Measurements from ENCODE around the gene SYT9.

SYT9 gene

DNA sequence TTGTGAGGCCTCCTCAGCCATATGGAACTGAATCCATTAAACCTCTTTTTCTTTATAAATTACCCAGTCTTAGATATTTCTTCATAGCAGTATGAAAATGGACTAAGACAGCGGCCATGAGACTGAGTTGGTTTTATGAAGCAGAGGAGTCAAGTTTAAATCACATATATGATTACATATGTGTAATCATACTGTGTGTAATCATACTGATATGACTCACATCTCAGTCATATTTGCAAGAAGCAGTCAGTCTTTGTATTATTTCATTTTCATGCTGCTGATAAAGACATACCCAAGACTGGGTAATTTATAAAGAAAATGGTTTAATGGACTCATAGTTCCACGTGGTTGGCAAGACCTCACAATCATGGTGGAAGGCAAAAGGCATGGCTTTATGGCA, 89.8 kb downstream of the SYT9 start:
- H3K27ac ChIP-seq (ENCODE audit: low read length), result no peak overlapping the region
- no peaks in the 10 kb centered on the region for H3K36me3 ChIP-seq (replicated peaks; ENCODE audit: low read depth, low read length)
- no peak overlapping the region for H3K9ac ChIP-seq (ENCODE audit: low read length)
- H3K4me3 ChIP-seq (ENCODE audit: low read length), result no peak overlapping the region
- no peaks in the 10 kb centered on the region for H3K4me1 ChIP-seq (ENCODE audit: low read length)
- no peak overlapping the region for H3K4me2 ChIP-seq (ENCODE audit: low read length)
- no peaks in the 10 kb centered on the region for H3K79me2 ChIP-seq (ENCODE audit: low read length)
- no peaks in the 10 kb centered on the region for H4K20me1 ChIP-seq (ENCODE audit: insufficient read depth, low read length)
- H3K9me3 ChIP-seq (ENCODE audit: insufficient read depth, low read length), result no peaks in the 10 kb centered on the region
- no peak overlapping the region for H2AFZ ChIP-seq (ENCODE audit: low read depth, low read length)
- TF ChIP-seq EZH2phosphoT487 (IDR thresholded peaks at IDR 0.05; ENCODE audit: low read depth) (no peak), CTCF (IDR thresholded peaks at IDR 0.05; ENCODE audit: low read depth, low read length) (no peak)
- peaks cover 3% of the 10 kb centered on the region; the same call in 1 of the 2 replicates for H3K27me3 ChIP-seq (ENCODE audit: low read depth, low read length)

GRCh38 chr11:7347611-7348431, 96.1 kb downstream of the SYT9 start:
- Histone ChIP-seq H3K36me3 (replicated peaks; ENCODE audit: low read depth, low read length) (no peaks in the 10 kb centered on the region), H3K79me2 (ENCODE audit: low read length) (no peaks in the 10 kb centered on the region), H3K4me2 (ENCODE audit: low read length) (no peak overlapping the region), H3K27ac (ENCODE audit: low read length) (no peak overlapping the region), H3K4me3 (ENCODE audit: low read length) (no peak overlapping the region), H3K9me3 (ENCODE audit: insufficient read depth, low read length) (no peaks in the 10 kb centered on the region), H4K20me1 (ENCODE audit: insufficient read depth, low read length) (no peaks in the 10 kb centered on the region), H3K27me3 (ENCODE audit: low read depth, low read length) (peaks cover 6% of the 10 kb centered on the region; the same call in 1 of the 2 replicates), H2AFZ (ENCODE audit: low read depth, low read length) (no peak overlapping the region), H3K9ac (ENCODE audit: low read length) (no peak overlapping the region), H3K4me1 (ENCODE audit: low read length) (no peaks in the 10 kb centered on the region)
- TF ChIP-seq EZH2phosphoT487 (IDR thresholded peaks at IDR 0.05; ENCODE audit: low read depth), result no peak
- TF ChIP-seq CTCF (IDR thresholded peaks at IDR 0.05; ENCODE audit: low read depth, low read length), result no peak

- H3K79me2 ChIP-seq (ENCODE audit: low read length), result no peaks in the 10 kb centered on the region
- no peak overlapping the region for H2AFZ ChIP-seq (ENCODE audit: low read depth, low read length)
- H3K9me3 ChIP-seq (ENCODE audit: insufficient read depth, low read length), result no peaks in the 10 kb centered on the region
- H3K4me2 ChIP-seq (ENCODE audit: low read length), result no peak overlapping the region
- no peaks in the 10 kb centered on the region for H3K36me3 ChIP-seq (replicated peaks; ENCODE audit: low read depth, low read length)
- H3K27ac ChIP-seq (ENCODE audit: low read length), result no peak overlapping the region
- TF ChIP-seq CTCF (IDR thresholded peaks at IDR 0.05; ENCODE audit: low read depth, low read length), result no peak
- no peak for TF ChIP-seq EZH2phosphoT487 (IDR thresholded peaks at IDR 0.05; ENCODE audit: low read depth)
- peaks cover 6% of the 10 kb centered on the region; the same call in 1 of the 2 replicates for H3K27me3 ChIP-seq (ENCODE audit: low read depth, low read length)
- H3K4me3 ChIP-seq (ENCODE audit: low read length), result no peak overlapping the region
- peaks cover 4% of the 10 kb centered on the region for H3K4me1 ChIP-seq (ENCODE audit: low read length)
- H3K9ac ChIP-seq (ENCODE audit: low read length), result no peak overlapping the region
- H4K20me1 ChIP-seq (ENCODE audit: insufficient read depth, low read length), result no peaks in the 10 kb centered on the region
Measured at GRCh38 chr11:7348432-7349304, 97.0 kb downstream of the SYT9 start.

DNA sequence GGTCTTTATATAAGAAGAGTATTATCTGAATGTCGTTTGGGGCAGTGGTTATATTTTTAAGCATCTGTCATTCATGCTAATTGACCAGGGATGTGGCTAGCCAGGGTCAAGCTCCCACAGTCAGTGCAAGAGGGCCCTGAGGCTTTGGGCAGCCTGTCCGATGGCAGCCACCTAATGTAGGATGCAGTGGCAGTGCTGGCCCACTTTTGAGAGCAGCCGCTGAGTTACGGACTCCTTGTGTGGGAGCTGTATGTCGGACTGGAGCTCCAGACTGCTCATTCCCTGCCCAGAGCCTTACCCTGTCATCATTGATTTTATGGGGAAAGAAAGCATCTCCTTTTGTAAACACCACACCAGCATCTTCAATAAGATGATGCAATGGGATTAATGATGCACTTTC, 99.5 kb downstream of the SYT9 start:
- no peak overlapping the region for H2AFZ ChIP-seq (ENCODE audit: low read depth, low read length)
- H3K9ac ChIP-seq (ENCODE audit: low read length), result no peak overlapping the region
- H3K4me3 ChIP-seq (ENCODE audit: low read length), result no peak overlapping the region
- H3K27me3 ChIP-seq (ENCODE audit: low read depth, low read length), result peaks cover 3% of the 10 kb centered on the region; the same call in 1 of the 2 replicates
- H4K20me1 ChIP-seq (ENCODE audit: insufficient read depth, low read length), result no peaks in the 10 kb centered on the region
- H3K9me3 ChIP-seq (ENCODE audit: insufficient read depth, low read length), result no peaks in the 10 kb centered on the region
- no peaks in the 10 kb centered on the region for H3K36me3 ChIP-seq (replicated peaks; ENCODE audit: low read depth, low read length)
- no peaks in the 10 kb centered on the region for H3K79me2 ChIP-seq (ENCODE audit: low read length)
- no peak overlapping the region for H3K4me2 ChIP-seq (ENCODE audit: low read length)
- peaks cover 4% of the 10 kb centered on the region for H3K4me1 ChIP-seq (ENCODE audit: low read length)
- TF ChIP-seq CTCF (IDR thresholded peaks at IDR 0.05; ENCODE audit: low read depth, low read length) (no peak), EZH2phosphoT487 (IDR thresholded peaks at IDR 0.05; ENCODE audit: low read depth) (no peak)
- no peak overlapping the region for H3K27ac ChIP-seq (ENCODE audit: low read length)
